A673 (cell line): ENCODE results near the gene VSIR. TPM values are rescaled to one million over a fixed set of nuclear protein-coding genes. Genes with fewer than 3 reads are reported as not detected.

Experiments used
- BruUV-seq: library from RNA; stranded (reverse); fragments of 400-500 nt; replicated peaks from 2 replicates; lab custom pipeline; 2021; lab: Mats Ljungman, UMichigan
- CTCF ChIA-PET: fragments of 300-600 bp; sonication (Branson Sonifier 250); formaldehyde crosslinking; loops from one replicate; lab custom pipeline; 2022; ENCODE audit warnings: antibody characterized with exemption; lab: Charles Lee
- POLR2A ChIA-PET: fragments of 300-600 bp; sonication (Branson Sonifier 250); formaldehyde crosslinking; loops from one replicate; lab custom pipeline; 2022; ENCODE audit warnings: antibody characterized with exemption; ENCODE audit not compliant: low non-redundant PET; lab: Charles Lee
- DNase-seq: peaks from one replicate; pipeline ENCODE4 v3.0.0-alpha.2; 2015; ENCODE audit warnings: low spot score
- H3K27ac ChIP-seq: fragments of 200-600 bp; sonication (generic); 2 replicates; pipeline ENCODE4 v1.5.1; 2016; ENCODE audit warnings: mixed run types, low read depth, mild to moderate bottlenecking, mixed read lengths, antibody characterized with exemption, low read length; ENCODE audit not compliant: poor library complexity, severe bottlenecking
- H3K27me3 ChIP-seq: fragments of 200-600 bp; sonication (generic); replicated peaks from 2 replicates; pipeline ENCODE4 v1.6.1; 2017; ENCODE audit warnings: mixed run types, low read depth, mild to moderate bottlenecking, mixed read lengths, antibody characterized with exemption, low read length; ENCODE audit not compliant: insufficient read depth, poor library complexity
- H3K36me3 ChIP-seq: fragments of 200-600 bp; sonication (generic); 2 replicates; pipeline ENCODE4 v1.6.1; 2016; ENCODE audit warnings: mixed run types, mild to moderate bottlenecking, mixed read lengths, antibody characterized with exemption, low read length; ENCODE audit not compliant: insufficient read depth, poor library complexity, severe bottlenecking
- H3K4me1 ChIP-seq: fragments of 200-600 bp; sonication (generic); 2 replicates; pipeline ENCODE4 v1.6.1; 2017; ENCODE audit warnings: mixed run types, mild to moderate bottlenecking, mixed read lengths, antibody characterized with exemption, low read length; ENCODE audit not compliant: insufficient read depth, poor library complexity, severe bottlenecking
- H3K4me3 ChIP-seq: fragments of 200-600 bp; sonication (generic); 2 replicates; pipeline ENCODE4 v1.5.1; 2016; ENCODE audit warnings: low read depth, mixed run types, mild to moderate bottlenecking, mixed read lengths, low read length; ENCODE audit not compliant: poor library complexity, severe bottlenecking
- H3K9me3 ChIP-seq: fragments of 200-600 bp; sonication (generic); 2 replicates; pipeline ENCODE4 v1.6.1; 2016; ENCODE audit warnings: mixed run types, low read depth, mild to moderate bottlenecking, mixed read lengths, antibody characterized with exemption, low read length; ENCODE audit not compliant: poor library complexity, severe bottlenecking
- EZH2 ChIP-seq: fragments of 200-600 bp; sonication (generic); IDR thresholded peaks from 2 replicates; pipeline ENCODE4 v1.6.1; 2017; ENCODE audit warnings: borderline replicate concordance, low read depth, mild to moderate bottlenecking, mixed read lengths, antibody characterized with exemption, low read length; ENCODE audit not compliant: poor library complexity, severe bottlenecking
- intact Hi-C: fragments of 100-400 bp; cut with micrococcal nuclease; formaldehyde crosslinking; loops from one replicate; pipeline ENCODE4 v1.10.0; 2022; ENCODE audit not compliant: unreplicated experiment
- total RNA-seq: library from RNA; stranded (reverse); gene quantifications from 2 replicates; pipeline ENCODE4 v1.2.3, GENCODE V29; 2021
- TF ChIP-seq, protein P1 (sequence below): fragments of 300-800, 200-600 bp; sonication (generic); conservative IDR thresholded peaks from 2 replicates; pipeline ENCODE4 v1.5.1; 2017; ENCODE audit warnings: low read depth, mild to moderate bottlenecking, antibody characterized with exemption, low read length, moderate library complexity, mixed read lengths

VSIR gene
- total RNA-seq, 1 experiment from 2014 or later: not detected

DNA sequence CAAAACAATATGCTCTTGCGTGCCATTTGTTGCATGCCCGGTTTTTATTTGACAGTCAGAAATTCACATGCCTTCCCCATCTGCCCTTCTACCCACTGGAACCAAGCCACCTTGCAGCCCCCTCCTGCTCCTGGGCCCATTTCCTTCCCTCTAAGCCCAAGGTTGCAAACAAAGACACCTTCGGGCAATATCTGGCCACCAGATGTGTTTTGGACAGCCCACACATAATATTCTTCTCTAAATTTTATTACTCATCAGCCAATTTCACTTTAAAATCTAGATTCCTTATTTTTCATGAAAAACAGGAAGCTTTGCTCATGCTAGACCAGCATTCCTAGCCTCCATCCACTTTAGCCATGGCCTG is 35.5 kb downstream of the VSIR start:
- BruUV-seq: no TSS peak
- no peak for DNase-seq
- Histone ChIP-seq H3K27ac (no peak overlapping the region), H3K36me3 (peaks cover 3% of the 10 kb centered on the region), H3K4me1 (no peaks in the 10 kb centered on the region), H3K4me3 (no peak overlapping the region), H3K27me3 (no peaks in the 10 kb centered on the region), H3K9me3 (no peaks in the 10 kb centered on the region)
- ChIA-PET CTCF (no interaction called here), POLR2A (no interaction called here)
- intact Hi-C loops: no loop called here
- TF ChIP-seq EZH2: no peak
- TF ChIP-seq, protein P1, sequence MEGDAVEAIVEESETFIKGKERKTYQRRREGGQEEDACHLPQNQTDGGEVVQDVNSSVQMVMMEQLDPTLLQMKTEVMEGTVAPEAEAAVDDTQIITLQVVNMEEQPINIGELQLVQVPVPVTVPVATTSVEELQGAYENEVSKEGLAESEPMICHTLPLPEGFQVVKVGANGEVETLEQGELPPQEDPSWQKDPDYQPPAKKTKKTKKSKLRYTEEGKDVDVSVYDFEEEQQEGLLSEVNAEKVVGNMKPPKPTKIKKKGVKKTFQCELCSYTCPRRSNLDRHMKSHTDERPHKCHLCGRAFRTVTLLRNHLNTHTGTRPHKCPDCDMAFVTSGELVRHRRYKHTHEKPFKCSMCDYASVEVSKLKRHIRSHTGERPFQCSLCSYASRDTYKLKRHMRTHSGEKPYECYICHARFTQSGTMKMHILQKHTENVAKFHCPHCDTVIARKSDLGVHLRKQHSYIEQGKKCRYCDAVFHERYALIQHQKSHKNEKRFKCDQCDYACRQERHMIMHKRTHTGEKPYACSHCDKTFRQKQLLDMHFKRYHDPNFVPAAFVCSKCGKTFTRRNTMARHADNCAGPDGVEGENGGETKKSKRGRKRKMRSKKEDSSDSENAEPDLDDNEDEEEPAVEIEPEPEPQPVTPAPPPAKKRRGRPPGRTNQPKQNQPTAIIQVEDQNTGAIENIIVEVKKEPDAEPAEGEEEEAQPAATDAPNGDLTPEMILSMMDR: no peak

DNA sequence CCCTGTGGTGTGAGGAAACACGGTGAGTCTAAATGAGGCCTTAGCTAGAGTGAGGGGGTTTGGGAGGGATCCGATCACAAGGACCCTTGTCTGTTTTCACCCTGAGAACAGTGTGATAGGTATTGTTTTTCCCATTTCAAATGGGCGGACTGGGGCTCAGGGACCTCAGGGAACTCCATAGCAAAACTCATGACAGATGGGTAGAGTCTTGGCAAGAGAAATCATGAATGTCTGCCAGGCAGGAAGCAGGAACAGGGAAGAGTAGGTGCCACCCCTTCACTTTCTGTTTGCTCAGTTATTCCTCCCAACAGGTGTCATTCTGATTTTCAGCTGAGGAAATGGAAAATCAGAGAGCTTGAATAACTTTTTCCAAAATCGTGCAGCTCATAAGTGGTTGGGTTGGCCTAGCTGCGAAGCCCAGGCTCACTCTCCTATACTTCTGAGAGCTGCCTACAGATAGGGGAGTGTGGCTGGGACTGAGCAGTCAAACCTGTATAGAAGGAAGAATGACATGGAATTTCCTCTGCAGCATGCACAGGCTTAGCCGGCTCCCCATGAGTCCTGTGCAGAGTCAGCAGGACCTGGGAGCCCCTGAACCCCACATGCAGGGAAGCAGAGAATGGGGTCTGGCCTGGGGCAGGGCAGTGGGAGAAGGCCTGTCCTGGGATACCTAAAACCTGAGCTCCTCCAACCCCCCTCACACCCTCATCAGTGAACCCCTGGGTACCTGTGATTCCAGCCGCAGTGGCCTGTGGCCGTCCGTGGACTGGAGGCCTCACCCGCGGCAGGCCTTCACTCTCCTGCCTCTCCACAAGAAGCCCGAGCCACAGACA is 36.1 kb downstream of the VSIR start:
- Histone ChIP-seq H3K4me3 (no peak overlapping the region), H3K36me3 (peaks cover 3% of the 10 kb centered on the region), H3K9me3 (no peaks in the 10 kb centered on the region), H3K27me3 (no peaks in the 10 kb centered on the region), H3K27ac (no peak overlapping the region), H3K4me1 (no peaks in the 10 kb centered on the region)
- intact Hi-C loops: no loop called here
- no TSS peak for BruUV-seq
- TF ChIP-seq, protein P1: no peak
- no peak for TF ChIP-seq EZH2
- CTCF ChIA-PET: no interaction called here
- POLR2A ChIA-PET: no interaction called here
- DNase-seq: no peak

DNA sequence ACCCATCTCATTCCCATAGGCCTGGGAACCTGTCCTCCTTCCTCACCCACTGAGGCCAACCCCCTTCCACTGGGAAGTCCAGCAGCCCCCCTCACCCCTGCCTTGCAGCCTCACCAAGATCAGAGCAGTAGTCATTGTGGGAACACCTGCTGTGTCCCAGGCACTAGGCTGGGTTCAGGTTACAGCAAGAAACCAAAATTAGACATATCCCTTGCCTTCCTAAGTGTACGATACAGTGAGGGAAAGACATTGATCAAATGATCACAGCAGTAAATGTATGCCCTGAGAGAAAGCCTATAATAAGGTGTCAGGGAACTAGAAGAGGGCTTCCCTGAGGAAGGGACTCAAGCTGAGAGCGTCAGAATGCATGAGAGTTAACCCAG is 36.8 kb downstream of the VSIR start:
- ChIA-PET CTCF (no interaction called here), POLR2A (no interaction called here)
- no TSS peak for BruUV-seq

More for the DNA sequence above, 36.8 kb downstream of the VSIR start:
- intact Hi-C loops: no loop called here
- Histone ChIP-seq H3K27me3 (no peaks in the 10 kb centered on the region), H3K4me3 (no peak overlapping the region), H3K4me1 (no peaks in the 10 kb centered on the region), H3K9me3 (no peaks in the 10 kb centered on the region), H3K36me3 (peaks cover 3% of the 10 kb centered on the region), H3K27ac (no peak overlapping the region)
- no peak for TF ChIP-seq EZH2
- peak; percentile 23 for DNase-seq
